ENCODE measurements around the gene URB2. TPM values are rescaled to one million over a fixed set of nuclear protein-coding genes. Genes with fewer than 3 reads are reported as not detected.

The URB2 gene
- total RNA-seq, 1 experiment from 2014 or later = 21.9 TPM

DNA sequence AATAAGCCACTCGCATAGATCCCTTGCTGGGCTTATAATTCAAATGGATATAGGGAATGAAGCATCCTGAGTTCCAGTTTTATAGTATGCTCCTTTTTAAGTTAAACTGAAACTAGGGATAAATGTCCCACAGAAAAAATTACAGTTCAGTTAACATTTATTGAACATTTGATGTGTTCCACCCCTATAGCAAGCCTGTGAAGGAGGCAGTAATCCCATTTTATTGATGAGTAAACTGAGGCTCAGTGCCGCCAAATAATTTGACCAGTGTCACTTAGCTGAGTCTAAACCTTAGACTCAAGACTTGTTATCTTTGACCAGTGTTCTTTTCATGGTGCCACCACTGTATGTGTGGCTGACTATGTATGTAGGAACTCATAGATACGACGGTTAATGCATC is 22.4 kb downstream of the URB2 start:
- in situ Hi-C loops (cut with HindIII; ENCODE audit: low pct_unique_long_range_greater_than_20kb, low sequenced_read_pairs) = no loop called here
- H3K9me3 ChIP-seq (ENCODE audit: control insufficient read depth, insufficient read depth, low read depth, low read length) = no peaks in the 10 kb centered on the region
- H3K4me3 ChIP-seq (ENCODE audit: low read depth in 2 of 2, low read length in 2 of 2) = no peak overlapping the region
- H3K36me3 ChIP-seq (ENCODE audit: control insufficient read depth, insufficient read depth, low read length) = peaks cover 49% of the 10 kb centered on the region
- ATAC-seq (no peak), DNase-seq (ENCODE audit: low read depth, low spot score) (no peak)
- ChIA-PET CTCF (no interaction called here), POLR2A (no interaction called here)
- H3K27ac ChIP-seq (ENCODE audit: low read length) = no peak overlapping the region
- no peaks in the 10 kb centered on the region for H3K4me1 ChIP-seq (ENCODE audit: control insufficient read depth, insufficient read depth, low read length)
- H3K27me3 ChIP-seq (ENCODE audit: control insufficient read depth, insufficient read depth, low read length) = no peaks in the 10 kb centered on the region
- no TSS peak for BruUV-seq (replicated peaks)
- intact Hi-C loops (cut with micrococcal nuclease; ENCODE audit: unreplicated experiment) = no loop called here
- TF ChIP-seq, protein P1, sequence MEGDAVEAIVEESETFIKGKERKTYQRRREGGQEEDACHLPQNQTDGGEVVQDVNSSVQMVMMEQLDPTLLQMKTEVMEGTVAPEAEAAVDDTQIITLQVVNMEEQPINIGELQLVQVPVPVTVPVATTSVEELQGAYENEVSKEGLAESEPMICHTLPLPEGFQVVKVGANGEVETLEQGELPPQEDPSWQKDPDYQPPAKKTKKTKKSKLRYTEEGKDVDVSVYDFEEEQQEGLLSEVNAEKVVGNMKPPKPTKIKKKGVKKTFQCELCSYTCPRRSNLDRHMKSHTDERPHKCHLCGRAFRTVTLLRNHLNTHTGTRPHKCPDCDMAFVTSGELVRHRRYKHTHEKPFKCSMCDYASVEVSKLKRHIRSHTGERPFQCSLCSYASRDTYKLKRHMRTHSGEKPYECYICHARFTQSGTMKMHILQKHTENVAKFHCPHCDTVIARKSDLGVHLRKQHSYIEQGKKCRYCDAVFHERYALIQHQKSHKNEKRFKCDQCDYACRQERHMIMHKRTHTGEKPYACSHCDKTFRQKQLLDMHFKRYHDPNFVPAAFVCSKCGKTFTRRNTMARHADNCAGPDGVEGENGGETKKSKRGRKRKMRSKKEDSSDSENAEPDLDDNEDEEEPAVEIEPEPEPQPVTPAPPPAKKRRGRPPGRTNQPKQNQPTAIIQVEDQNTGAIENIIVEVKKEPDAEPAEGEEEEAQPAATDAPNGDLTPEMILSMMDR (IDR thresholded peaks at IDR 0.05) = no peak
- TF ChIP-seq, protein P2, sequence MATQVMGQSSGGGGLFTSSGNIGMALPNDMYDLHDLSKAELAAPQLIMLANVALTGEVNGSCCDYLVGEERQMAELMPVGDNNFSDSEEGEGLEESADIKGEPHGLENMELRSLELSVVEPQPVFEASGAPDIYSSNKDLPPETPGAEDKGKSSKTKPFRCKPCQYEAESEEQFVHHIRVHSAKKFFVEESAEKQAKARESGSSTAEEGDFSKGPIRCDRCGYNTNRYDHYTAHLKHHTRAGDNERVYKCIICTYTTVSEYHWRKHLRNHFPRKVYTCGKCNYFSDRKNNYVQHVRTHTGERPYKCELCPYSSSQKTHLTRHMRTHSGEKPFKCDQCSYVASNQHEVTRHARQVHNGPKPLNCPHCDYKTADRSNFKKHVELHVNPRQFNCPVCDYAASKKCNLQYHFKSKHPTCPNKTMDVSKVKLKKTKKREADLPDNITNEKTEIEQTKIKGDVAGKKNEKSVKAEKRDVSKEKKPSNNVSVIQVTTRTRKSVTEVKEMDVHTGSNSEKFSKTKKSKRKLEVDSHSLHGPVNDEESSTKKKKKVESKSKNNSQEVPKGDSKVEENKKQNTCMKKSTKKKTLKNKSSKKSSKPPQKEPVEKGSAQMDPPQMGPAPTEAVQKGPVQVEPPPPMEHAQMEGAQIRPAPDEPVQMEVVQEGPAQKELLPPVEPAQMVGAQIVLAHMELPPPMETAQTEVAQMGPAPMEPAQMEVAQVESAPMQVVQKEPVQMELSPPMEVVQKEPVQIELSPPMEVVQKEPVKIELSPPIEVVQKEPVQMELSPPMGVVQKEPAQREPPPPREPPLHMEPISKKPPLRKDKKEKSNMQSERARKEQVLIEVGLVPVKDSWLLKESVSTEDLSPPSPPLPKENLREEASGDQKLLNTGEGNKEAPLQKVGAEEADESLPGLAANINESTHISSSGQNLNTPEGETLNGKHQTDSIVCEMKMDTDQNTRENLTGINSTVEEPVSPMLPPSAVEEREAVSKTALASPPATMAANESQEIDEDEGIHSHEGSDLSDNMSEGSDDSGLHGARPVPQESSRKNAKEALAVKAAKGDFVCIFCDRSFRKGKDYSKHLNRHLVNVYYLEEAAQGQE (IDR thresholded peaks at IDR 0.05; ENCODE audit: insufficient read depth in 1 of 2, low read depth in 2 of 2, low read length in 1 of 2) = no peak
- TF ChIP-seq TCF7L2 (IDR thresholded peaks at IDR 0.05; ENCODE audit: low read depth, low read length) = no peak
- no peak for TF ChIP-seq POLR2AphosphoS5 (IDR thresholded peaks at IDR 0.05; ENCODE audit: low read depth, low read length)
- TF ChIP-seq SIN3A (IDR thresholded peaks at IDR 0.05; ENCODE audit: borderline replicate concordance, insufficient read depth, low read depth, low read length) = no peak

DNA sequence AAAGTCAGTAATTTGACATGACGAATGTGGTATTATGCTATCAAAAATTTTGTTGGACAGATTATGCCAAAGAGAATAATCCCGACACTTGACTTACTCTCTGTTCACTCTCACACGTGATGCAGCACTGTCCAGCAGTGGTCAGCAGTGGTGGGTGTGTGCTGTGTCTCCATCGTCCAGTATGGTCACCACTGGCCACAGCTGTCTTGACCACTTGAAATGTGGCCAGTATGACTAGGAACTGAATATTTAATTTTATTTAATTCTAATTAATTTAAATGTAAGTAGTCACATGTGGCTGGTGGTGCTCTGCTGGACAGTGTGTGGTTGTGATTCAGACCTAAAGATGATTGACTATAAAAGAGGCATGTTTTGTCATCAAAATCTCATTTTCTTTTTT is 24.0 kb downstream of the URB2 start:
- in situ Hi-C loops (cut with HindIII; ENCODE audit: low pct_unique_long_range_greater_than_20kb, low sequenced_read_pairs) = no loop called here
- POLR2A ChIA-PET = no interaction called here
- Histone ChIP-seq H3K4me3 (ENCODE audit: low read depth in 2 of 2, low read length in 2 of 2) (no peak overlapping the region), H3K27ac (ENCODE audit: low read length) (no peak overlapping the region), H3K36me3 (ENCODE audit: control insufficient read depth, insufficient read depth, low read length) (peaks cover 43% of the 10 kb centered on the region), H3K27me3 (ENCODE audit: control insufficient read depth, insufficient read depth, low read length) (no peaks in the 10 kb centered on the region), H3K9me3 (ENCODE audit: control insufficient read depth, insufficient read depth, low read depth, low read length) (no peaks in the 10 kb centered on the region), H3K4me1 (ENCODE audit: control insufficient read depth, insufficient read depth, low read length) (no peaks in the 10 kb centered on the region)
- TF ChIP-seq POLR2AphosphoS5 (IDR thresholded peaks at IDR 0.05; ENCODE audit: low read depth, low read length) (no peak), SIN3A (IDR thresholded peaks at IDR 0.05; ENCODE audit: borderline replicate concordance, insufficient read depth, low read depth, low read length) (no peak), TCF7L2 (IDR thresholded peaks at IDR 0.05; ENCODE audit: low read depth, low read length) (no peak)
- TF ChIP-seq, protein P1 (IDR thresholded peaks at IDR 0.05) = no peak
- TF ChIP-seq, protein P2 (IDR thresholded peaks at IDR 0.05; ENCODE audit: insufficient read depth in 1 of 2, low read depth in 2 of 2, low read length in 1 of 2) = no peak
- ATAC-seq (no peak), DNase-seq (ENCODE audit: low read depth, low spot score) (no peak)
- no TSS peak for BruUV-seq (replicated peaks)
- CTCF ChIA-PET = interaction anchor here (0.7 kb wide), 1 partner anchor 169 kb away, joined by 3 read pairs; no protein-coding TSS in a partner anchor
- intact Hi-C loops (cut with micrococcal nuclease; ENCODE audit: unreplicated experiment) = no loop called here

Measured in Panc1 (cell line).